NCI-H187 (cell line): Measurements from ENCODE around the gene ST8SIA1.
"Not testable (repeated sequence)": the region's sequence is repeated elsewhere in the genome, so short reads cannot be mapped to it uniquely, and the experiment has no call there.

Source experiments
- DNase-seq, 2 experiments: peaks; one replicate each; lab custom pipeline; 2025; lab: John Stamatoyannopoulos, UW

ST8SIA1 gene

DNA sequence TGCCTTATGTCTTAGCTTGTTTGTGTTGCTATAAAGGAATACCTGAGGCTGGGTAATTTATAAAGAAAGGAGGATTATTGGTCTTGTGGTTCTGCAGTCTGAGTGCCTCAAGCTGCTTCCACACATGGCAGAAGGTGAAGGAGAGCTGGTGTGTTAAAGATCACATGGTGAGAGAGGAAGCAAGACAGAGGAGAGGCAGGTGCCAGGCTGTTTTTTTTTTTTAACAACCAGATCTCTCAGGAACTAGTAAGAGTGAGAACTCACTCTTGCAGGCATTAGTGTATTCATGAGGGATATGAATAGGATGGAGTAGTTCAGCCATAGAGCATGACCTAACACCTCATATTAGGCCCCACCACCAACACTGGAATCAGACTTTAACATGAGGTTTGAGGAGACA lies 165.1 kb downstream of the ST8SIA1 start:
- DNase-seq, result no peak

DNA sequence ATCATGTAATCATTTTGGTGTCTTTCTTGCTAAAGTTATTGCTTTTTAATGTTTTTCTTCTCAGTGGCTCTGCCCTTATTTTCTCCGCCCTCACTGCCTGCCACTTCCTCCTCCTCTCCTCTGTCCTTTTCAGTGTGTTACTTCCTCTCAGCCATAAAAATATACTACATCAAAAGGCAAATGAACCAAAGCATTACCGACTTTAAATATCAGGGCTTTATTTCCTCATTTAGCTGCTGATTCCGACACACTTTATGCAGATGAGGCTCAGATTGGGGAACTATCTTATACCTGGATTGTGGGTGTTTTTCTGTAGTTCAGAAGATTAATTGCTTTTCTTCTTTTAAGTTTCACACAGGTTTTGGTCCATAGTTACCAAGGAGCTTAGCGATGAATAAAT lies 170.4 kb downstream of the ST8SIA1 start:
- no peak for DNase-seq

- DNase-seq, result no peak
Measured at GRCh38 chr12:22163594-22163993, 170.9 kb downstream of the ST8SIA1 start.

DNA sequence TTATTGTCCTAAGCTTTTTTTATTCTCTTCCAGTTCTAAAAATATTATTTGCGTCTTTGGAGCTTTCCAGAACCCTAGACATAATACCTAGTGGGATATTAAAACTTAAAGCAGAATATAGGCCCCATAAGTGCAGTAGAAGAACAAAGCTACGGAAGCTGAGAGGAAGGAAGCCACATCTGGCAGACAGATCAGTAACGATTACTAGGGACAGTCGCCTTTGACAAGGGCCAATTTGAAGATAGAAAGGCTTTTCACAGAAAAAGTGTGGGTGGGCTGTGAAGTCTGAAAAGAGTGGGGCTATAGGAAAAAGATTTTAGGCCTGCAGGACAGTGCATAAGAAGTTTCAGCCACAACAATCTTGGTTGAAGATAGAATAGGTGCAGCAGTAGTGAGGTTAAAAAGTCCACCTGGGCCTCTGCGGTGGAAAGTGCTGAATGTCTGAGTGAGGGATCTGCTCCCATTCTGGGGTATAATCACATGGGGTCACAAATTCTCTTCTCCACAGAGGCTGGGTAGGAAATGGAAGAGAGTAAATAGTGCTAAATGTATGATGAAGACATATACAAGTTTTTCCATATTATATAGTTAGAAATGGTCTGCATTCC lies 174.0 kb downstream of the ST8SIA1 start:
- DNase-seq, result no peak

- not testable (repeated sequence) for DNase-seq
Measured at GRCh38 chr12:22149286-22149685, 185.2 kb downstream of the ST8SIA1 start.

GRCh38 chr12:22146686-22147085 lies 187.8 kb downstream of the ST8SIA1 start:
- not testable (repeated sequence) for DNase-seq
